GM23338 (cell line): ENCODE data around the gene PLEKHA7. TPM values are rescaled to one million over a fixed set of nuclear protein-coding genes. Genes with fewer than 3 reads are reported as not detected.

Experiments
- ATAC-seq: fragments of 200-7000 bp; cut with Tn5 transposase; 3 replicates; pipeline ENCODE4 v1.9.1; 2020
- DNase-seq: peaks from one replicate; pipeline ENCODE4 v3.0.0-alpha.2; 2015; ENCODE audit warnings: low spot score
- H2AFZ ChIP-seq: fragments of 200-600 bp; sonication (generic); 2 replicates; pipeline ENCODE4 v1.8.0; 2016; ENCODE audit warnings: antibody characterized with exemption, mild to moderate bottlenecking, moderate library complexity
- H3F3A ChIP-seq: fragments of 200-600 bp; sonication (generic); replicated peaks from 2 replicates; pipeline ENCODE4 v1.8.0; 2017; ENCODE audit warnings: antibody characterized with exemption, mixed run types, low read depth
- H3K27ac ChIP-seq: fragments of 200-600 bp; sonication (generic); 2 replicates; pipeline ENCODE4 v1.6.1; 2016; ENCODE audit warnings: low read depth
- H3K27me3 ChIP-seq: fragments of 200-600 bp; sonication (generic); 2 replicates; pipeline ENCODE4 v1.8.0; 2016; ENCODE audit warnings: mild to moderate bottlenecking, mixed run types, moderate library complexity; ENCODE audit not compliant: insufficient read depth
- H3K36me3 ChIP-seq: fragments of 200-600 bp; sonication (generic); 2 replicates; pipeline ENCODE4 v1.8.0; 2016; ENCODE audit warnings: mild to moderate bottlenecking; ENCODE audit not compliant: insufficient read depth
- H3K4me1 ChIP-seq: fragments of 200-600 bp; sonication (generic); 2 replicates; pipeline ENCODE4 v1.8.0; 2016; ENCODE audit warnings: mild to moderate bottlenecking, moderate library complexity; ENCODE audit not compliant: insufficient read depth
- H3K4me2 ChIP-seq: fragments of 200-600 bp; sonication (generic); 2 replicates; pipeline ENCODE4 v1.7.1; 2017; ENCODE audit warnings: mixed run types
- H3K4me3 ChIP-seq: fragments of 200-600 bp; sonication (generic); 2 replicates; pipeline ENCODE4 v1.6.1; 2016; ENCODE audit warnings: mixed run types
- H3K79me2 ChIP-seq: fragments of 200-600 bp; sonication (generic); replicated peaks from 2 replicates; pipeline ENCODE4 v1.8.0; 2017; ENCODE audit warnings: mild to moderate bottlenecking; ENCODE audit not compliant: insufficient read depth
- H3K9me2 ChIP-seq: fragments of 200-600 bp; sonication (generic); 2 replicates; pipeline ENCODE4 v1.8.0; 2017; ENCODE audit not compliant: insufficient read depth
- H4K20me1 ChIP-seq: fragments of 200-600 bp; sonication (generic); replicated peaks from 2 replicates; pipeline ENCODE4 v1.8.0; 2017; ENCODE audit warnings: mild to moderate bottlenecking; ENCODE audit not compliant: insufficient read depth
- H3K27ac Mint-ChIP-seq: 2 replicates; pipeline ENCODE4 v1.8.0; 2020; ENCODE audit warnings: inconsistent platforms, mild to moderate bottlenecking, moderate library complexity, mixed read lengths
- H3K27me3 Mint-ChIP-seq: 3 replicates; pipeline ENCODE4 v1.8.0; 2022; ENCODE audit warnings: low read depth, mild to moderate bottlenecking, moderate library complexity, mixed read lengths, inconsistent platforms; ENCODE audit not compliant: insufficient read depth, poor library complexity
- H3K36me3 Mint-ChIP-seq: 3 replicates; pipeline ENCODE4 v1.8.0; 2021; ENCODE audit warnings: low read depth, mild to moderate bottlenecking, inconsistent platforms, moderate library complexity, mixed read lengths
- H3K4me1 Mint-ChIP-seq: 3 replicates; pipeline ENCODE4 v1.8.0; 2020; ENCODE audit warnings: mild to moderate bottlenecking, inconsistent platforms, mixed read lengths
- H3K4me3 Mint-ChIP-seq: 3 replicates; pipeline ENCODE4 v1.8.0; 2021; ENCODE audit warnings: moderate library complexity, mild to moderate bottlenecking, inconsistent platforms, mixed read lengths
- H3K9me3 Mint-ChIP-seq: 3 replicates; pipeline ENCODE4 v1.8.0; 2020; ENCODE audit warnings: moderate library complexity, mild to moderate bottlenecking, inconsistent platforms, mixed read lengths
- CREB1 ChIP-seq: fragments of 250-450 bp; sonication (Bioruptor Pico); IDR thresholded peaks from 2 replicates; pipeline ENCODE4 v1.5.0; 2020; ENCODE audit warnings: low read depth, mild to moderate bottlenecking, moderate library complexity
- EZH2phosphoT487 ChIP-seq: fragments of 200-600 bp; sonication (generic); IDR thresholded peaks from one replicate; pipeline ENCODE4 v1.8.1; 2018; ENCODE audit warnings: antibody characterized with exemption; ENCODE audit not compliant: unreplicated experiment
- JUNB ChIP-seq: IDR thresholded peaks from one replicate; pipeline ENCODE4 v1.6.1; 2016; ENCODE audit warnings: antibody characterized with exemption; ENCODE audit not compliant: unreplicated experiment
- polyA plus RNA-seq: library from polyadenylated mRNA; unstranded; fragments of >200 nt; fragmentation: Nextera tagmentation; extraction: Ambion mirVana; gene quantifications from 2 replicates; pipeline ENCODE4 v1.2.1, GENCODE V29; 2016
- total RNA-seq: library from RNA; depleted of rRNA; stranded (reverse); fragments of >200 nt; shearing (Covaris generic); gene quantifications from 2 replicates; pipeline ENCODE4 v1.2.3, GENCODE V29; 2014
- TF ChIP-seq, protein P1 (sequence below), 2 experiments: fragments of 200-600 bp in 1 of 2; sonication (generic) in 1 of 2; conservative IDR thresholded peaks; 2 replicates each; pipeline versions ENCODE4 v1.5.1 to v1.6.1; 2016 to 2017; ENCODE audit warnings: antibody characterized with exemption in 2 of 2, low read depth in 2 of 2, mild to moderate bottlenecking in 2 of 2, moderate library complexity in 1 of 2
- TF ChIP-seq, protein P2 (sequence below): fragments of 250-450 bp; sonication (Bioruptor Pico); IDR thresholded peaks from 2 replicates; pipeline ENCODE4 v1.5.0; 2020; ENCODE audit warnings: mild to moderate bottlenecking, moderate library complexity

The PLEKHA7 gene
- total and polyA plus RNA-seq, 2 experiments from 2014 or later, result 9.7 to 15.8 TPM

DNA sequence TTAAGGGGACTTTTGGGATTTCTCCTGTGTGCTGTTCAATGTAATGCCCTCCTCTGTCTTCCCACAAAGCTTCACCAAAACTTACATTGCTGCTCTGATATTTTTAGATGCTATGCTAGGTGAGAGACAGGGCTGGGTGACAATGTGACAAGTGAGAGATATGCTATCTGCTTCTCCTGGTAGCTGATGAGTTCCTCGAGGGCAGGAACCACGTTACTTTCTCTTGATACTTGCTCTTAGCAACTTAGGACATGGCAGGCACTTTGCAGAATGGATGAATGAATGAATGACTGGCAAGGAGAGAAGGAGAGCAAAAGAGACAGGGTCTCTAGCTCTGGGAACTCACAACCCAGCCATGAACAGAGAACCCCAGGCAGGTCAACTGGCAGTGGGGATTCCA is 160.4 kb downstream of the PLEKHA7 start:
- TF ChIP-seq, protein P1, sequence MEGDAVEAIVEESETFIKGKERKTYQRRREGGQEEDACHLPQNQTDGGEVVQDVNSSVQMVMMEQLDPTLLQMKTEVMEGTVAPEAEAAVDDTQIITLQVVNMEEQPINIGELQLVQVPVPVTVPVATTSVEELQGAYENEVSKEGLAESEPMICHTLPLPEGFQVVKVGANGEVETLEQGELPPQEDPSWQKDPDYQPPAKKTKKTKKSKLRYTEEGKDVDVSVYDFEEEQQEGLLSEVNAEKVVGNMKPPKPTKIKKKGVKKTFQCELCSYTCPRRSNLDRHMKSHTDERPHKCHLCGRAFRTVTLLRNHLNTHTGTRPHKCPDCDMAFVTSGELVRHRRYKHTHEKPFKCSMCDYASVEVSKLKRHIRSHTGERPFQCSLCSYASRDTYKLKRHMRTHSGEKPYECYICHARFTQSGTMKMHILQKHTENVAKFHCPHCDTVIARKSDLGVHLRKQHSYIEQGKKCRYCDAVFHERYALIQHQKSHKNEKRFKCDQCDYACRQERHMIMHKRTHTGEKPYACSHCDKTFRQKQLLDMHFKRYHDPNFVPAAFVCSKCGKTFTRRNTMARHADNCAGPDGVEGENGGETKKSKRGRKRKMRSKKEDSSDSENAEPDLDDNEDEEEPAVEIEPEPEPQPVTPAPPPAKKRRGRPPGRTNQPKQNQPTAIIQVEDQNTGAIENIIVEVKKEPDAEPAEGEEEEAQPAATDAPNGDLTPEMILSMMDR (conservative IDR thresholded peaks at IDR 0.05; ENCODE audit: low read depth in 2 of 2), result no peak
- DNase-seq (no peak), ATAC-seq (no peak)
- no peak overlapping the region for H2AFZ ChIP-seq
- Mint-ChIP-seq H3K9me3 (no peaks in the 10 kb centered on the region), H3K27ac (no peak overlapping the region), H3K4me1 (no peaks in the 10 kb centered on the region), H3K4me3 (no peak overlapping the region), H3K27me3 (no peaks in the 10 kb centered on the region), H3K36me3 (no peaks in the 10 kb centered on the region; the same call in 2 of the 3 replicates)
- H3K79me2 ChIP-seq, result no peaks in the 10 kb centered on the region
- no peaks in the 10 kb centered on the region for H3K4me1 ChIP-seq
- H3K27ac ChIP-seq, result no peak overlapping the region
- H3K36me3 ChIP-seq, result no peaks in the 10 kb centered on the region
- H3K27me3 ChIP-seq, result no peaks in the 10 kb centered on the region
- H4K20me1 ChIP-seq, result peaks cover 4% of the 10 kb centered on the region; the same call in 1 of the 2 replicates
- H3K4me2 ChIP-seq, result no peak overlapping the region
- H3F3A ChIP-seq, result no peaks in the 10 kb centered on the region
- H3K4me3 ChIP-seq, result no peak overlapping the region
- no peaks in the 10 kb centered on the region for H3K9me2 ChIP-seq

DNA sequence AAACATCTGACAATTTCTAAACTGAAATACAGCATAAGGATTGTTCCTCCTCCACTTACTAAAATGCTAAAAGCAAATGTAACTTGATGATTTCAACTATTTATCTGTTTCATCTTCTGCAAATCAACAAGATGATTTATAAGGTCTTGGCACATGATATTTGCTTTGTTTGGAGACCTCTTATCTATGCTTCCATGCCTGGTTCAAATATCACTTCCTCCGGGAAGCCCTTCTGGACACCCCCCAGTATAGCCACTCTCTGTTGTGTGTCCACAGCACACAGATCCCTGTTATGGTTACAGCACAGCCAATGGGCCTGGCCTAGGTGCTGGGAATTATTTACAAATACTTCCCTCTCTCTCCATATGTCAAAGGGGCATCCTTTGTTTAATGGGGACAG is 160.9 kb downstream of the PLEKHA7 start:
- Histone ChIP-seq H3K4me3 (no peak overlapping the region), H3K9me2 (no peaks in the 10 kb centered on the region), H3K27me3 (no peaks in the 10 kb centered on the region), H3F3A (no peaks in the 10 kb centered on the region), H3K4me2 (no peak overlapping the region), H4K20me1 (peaks cover 4% of the 10 kb centered on the region; the same call in 1 of the 2 replicates), H3K36me3 (no peaks in the 10 kb centered on the region), H3K27ac (no peak overlapping the region), H2AFZ (no peak overlapping the region), H3K79me2 (no peaks in the 10 kb centered on the region), H3K4me1 (no peaks in the 10 kb centered on the region)
- ATAC-seq (no peak), DNase-seq (no peak)
- no peak overlapping the region for H3K27ac Mint-ChIP-seq
- TF ChIP-seq CREB1 (CRISPR knock-in tag) (no peak), JUNB (no peak), EZH2phosphoT487 (no peak)
- TF ChIP-seq, protein P2, sequence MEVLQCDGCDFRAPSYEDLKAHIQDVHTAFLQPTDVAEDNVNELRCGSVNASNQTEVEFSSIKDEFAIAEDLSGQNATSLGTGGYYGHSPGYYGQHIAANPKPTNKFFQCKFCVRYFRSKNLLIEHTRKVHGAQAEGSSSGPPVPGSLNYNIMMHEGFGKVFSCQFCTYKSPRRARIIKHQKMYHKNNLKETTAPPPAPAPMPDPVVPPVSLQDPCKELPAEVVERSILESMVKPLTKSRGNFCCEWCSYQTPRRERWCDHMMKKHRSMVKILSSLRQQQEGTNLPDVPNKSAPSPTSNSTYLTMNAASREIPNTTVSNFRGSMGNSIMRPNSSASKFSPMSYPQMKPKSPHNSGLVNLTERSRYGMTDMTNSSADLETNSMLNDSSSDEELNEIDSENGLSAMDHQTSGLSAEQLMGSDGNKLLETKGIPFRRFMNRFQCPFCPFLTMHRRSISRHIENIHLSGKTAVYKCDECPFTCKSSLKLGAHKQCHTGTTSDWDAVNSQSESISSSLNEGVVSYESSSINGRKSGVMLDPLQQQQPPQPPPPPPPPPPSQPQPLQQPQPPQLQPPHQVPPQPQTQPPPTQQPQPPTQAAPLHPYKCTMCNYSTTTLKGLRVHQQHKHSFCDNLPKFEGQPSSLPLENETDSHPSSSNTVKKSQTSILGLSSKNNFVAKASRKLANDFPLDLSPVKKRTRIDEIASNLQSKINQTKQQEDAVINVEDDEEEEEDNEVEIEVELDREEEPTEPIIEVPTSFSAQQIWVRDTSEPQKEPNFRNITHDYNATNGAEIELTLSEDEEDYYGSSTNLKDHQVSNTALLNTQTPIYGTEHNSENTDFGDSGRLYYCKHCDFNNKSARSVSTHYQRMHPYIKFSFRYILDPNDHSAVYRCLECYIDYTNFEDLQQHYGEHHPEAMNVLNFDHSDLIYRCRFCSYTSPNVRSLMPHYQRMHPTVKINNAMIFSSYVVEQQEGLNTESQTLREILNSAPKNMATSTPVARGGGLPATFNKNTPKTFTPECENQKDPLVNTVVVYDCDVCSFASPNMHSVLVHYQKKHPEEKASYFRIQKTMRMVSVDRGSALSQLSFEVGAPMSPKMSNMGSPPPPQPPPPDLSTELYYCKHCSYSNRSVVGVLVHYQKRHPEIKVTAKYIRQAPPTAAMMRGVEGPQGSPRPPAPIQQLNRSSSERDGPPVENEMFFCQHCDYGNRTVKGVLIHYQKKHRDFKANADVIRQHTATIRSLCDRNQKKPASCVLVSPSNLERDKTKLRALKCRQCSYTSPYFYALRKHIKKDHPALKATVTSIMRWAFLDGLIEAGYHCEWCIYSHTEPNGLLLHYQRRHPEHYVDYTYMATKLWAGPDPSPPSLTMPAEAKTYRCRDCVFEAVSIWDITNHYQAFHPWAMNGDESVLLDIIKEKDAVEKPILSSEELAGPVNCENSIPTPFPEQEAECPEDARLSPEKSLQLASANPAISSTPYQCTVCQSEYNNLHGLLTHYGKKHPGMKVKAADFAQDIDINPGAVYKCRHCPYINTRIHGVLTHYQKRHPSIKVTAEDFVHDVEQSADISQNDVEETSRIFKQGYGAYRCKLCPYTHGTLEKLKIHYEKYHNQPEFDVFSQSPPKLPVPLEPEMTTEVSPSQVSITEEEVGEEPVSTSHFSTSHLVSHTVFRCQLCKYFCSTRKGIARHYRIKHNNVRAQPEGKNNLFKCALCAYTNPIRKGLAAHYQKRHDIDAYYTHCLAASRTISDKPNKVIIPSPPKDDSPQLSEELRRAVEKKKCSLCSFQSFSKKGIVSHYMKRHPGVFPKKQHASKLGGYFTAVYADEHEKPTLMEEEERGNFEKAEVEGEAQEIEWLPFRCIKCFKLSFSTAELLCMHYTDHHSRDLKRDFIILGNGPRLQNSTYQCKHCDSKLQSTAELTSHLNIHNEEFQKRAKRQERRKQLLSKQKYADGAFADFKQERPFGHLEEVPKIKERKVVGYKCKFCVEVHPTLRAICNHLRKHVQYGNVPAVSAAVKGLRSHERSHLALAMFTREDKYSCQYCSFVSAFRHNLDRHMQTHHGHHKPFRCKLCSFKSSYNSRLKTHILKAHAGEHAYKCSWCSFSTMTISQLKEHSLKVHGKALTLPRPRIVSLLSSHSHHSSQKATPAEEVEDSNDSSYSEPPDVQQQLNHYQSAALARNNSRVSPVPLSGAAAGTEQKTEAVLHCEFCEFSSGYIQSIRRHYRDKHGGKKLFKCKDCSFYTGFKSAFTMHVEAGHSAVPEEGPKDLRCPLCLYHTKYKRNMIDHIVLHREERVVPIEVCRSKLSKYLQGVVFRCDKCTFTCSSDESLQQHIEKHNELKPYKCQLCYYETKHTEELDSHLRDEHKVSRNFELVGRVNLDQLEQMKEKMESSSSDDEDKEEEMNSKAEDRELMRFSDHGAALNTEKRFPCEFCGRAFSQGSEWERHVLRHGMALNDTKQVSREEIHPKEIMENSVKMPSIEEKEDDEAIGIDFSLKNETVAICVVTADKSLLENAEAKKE (CRISPR knock-in tag), result no peak
- no peaks in the 10 kb centered on the region for H3K9me3 Mint-ChIP-seq
- no peak overlapping the region for H3K4me3 Mint-ChIP-seq
- no peaks in the 10 kb centered on the region for H3K27me3 Mint-ChIP-seq
- H3K36me3 Mint-ChIP-seq, result no peaks in the 10 kb centered on the region; the same call in 2 of the 3 replicates
- no peaks in the 10 kb centered on the region for H3K4me1 Mint-ChIP-seq
